OCI-LY3 (cell line): ENCODE measurements around the gene C16orf92.
A peak's percentile ranks its signal among the peaks of the same experiment; 100 is the strongest.

ENCODE experiments used
- H2AFZ ChIP-seq: fragments of 200-600, 300-600 bp; shearing (Covaris generic); 2 replicates; pipeline ENCODE4 v1.6.0; 2014; ENCODE audit warnings: antibody characterized with exemption, low read depth, low read length
- H3K27ac ChIP-seq: fragments of 200-600, 300-600 bp; sonication (generic); 2 replicates; pipeline ENCODE4 v1.5.1; 2014; ENCODE audit warnings: mild to moderate bottlenecking, low read length, moderate library complexity, mixed read lengths
- H3K27me3 ChIP-seq: fragments of 200-600, 300-600 bp; sonication (generic); 2 replicates; pipeline ENCODE4 v1.6.1; 2014; ENCODE audit warnings: low read depth, low read length, mixed read lengths
- H3K36me3 ChIP-seq: fragments of 200-600, 300-600 bp; sonication (generic); replicated peaks from 2 replicates; pipeline ENCODE3; 2014; ENCODE audit warnings: low read depth, low read length, mixed read lengths
- H3K4me1 ChIP-seq: fragments of 300-600, 200-600 bp; sonication (generic); 2 replicates; pipeline ENCODE4 v1.6.1; 2014; ENCODE audit warnings: low read length, mixed read lengths
- H3K4me2 ChIP-seq: fragments of 200-600, 300-600 bp; sonication (generic); 2 replicates; pipeline ENCODE4 v1.6.1; 2014; ENCODE audit warnings: low read length, mixed read lengths
- H3K4me3 ChIP-seq: fragments of 300-600, 200-600 bp; sonication (generic); 2 replicates; pipeline ENCODE4 v1.5.1; 2014; ENCODE audit warnings: antibody characterized with exemption, mild to moderate bottlenecking, low read length, moderate library complexity
- H3K79me2 ChIP-seq: fragments of 300-600, 200-600 bp; shearing (Covaris generic); 2 replicates; pipeline ENCODE4 v1.6.1; 2014; ENCODE audit warnings: mild to moderate bottlenecking, low read length, mixed read lengths
- H3K9ac ChIP-seq: fragments of 300-600, 200-600 bp; shearing (Covaris generic); 2 replicates; pipeline ENCODE4 v1.6.0; 2014; ENCODE audit warnings: mild to moderate bottlenecking, low read length, moderate library complexity
- H3K9me3 ChIP-seq: fragments of 200-600, 300-600 bp; shearing (Covaris generic); 2 replicates; pipeline ENCODE4 v1.6.1; 2014; ENCODE audit warnings: low read length, mixed read lengths; ENCODE audit not compliant: insufficient read depth
- H4K20me1 ChIP-seq: fragments of 200-600, 300-600 bp; sonication (generic); 2 replicates; pipeline ENCODE4 v1.6.1; 2016; ENCODE audit warnings: low read length, mixed read lengths; ENCODE audit not compliant: insufficient read depth
- CTCF ChIP-seq: fragments of 200-600, 300-600 bp; sonication (generic); IDR thresholded peaks from 2 replicates; pipeline ENCODE4 v1.5.1; 2014; ENCODE audit warnings: antibody characterized with exemption, low read length, low read depth
- EZH2phosphoT487 ChIP-seq: fragments of 200-600 bp; shearing (Covaris generic); IDR thresholded peaks from 2 replicates; pipeline ENCODE4 v1.6.1; 2018; ENCODE audit warnings: antibody characterized with exemption, mixed run types, low read depth

Gene C16orf92

GRCh38 chr16:29975134-29975538 lies 47.9 kb upstream of the C16orf92 start:
- Histone ChIP-seq H3K27me3 (no peaks in the 10 kb centered on the region), H3K4me1 (peaks cover 22% of the 10 kb centered on the region), H2AFZ (no peak overlapping the region), H3K36me3 (peaks cover 23% of the 10 kb centered on the region), H3K9me3 (no peaks in the 10 kb centered on the region), H3K79me2 (peaks cover 40% of the 10 kb centered on the region), H3K4me3 (peak overlapping the region; percentile 98), H3K4me2 (peak overlapping the region; percentile 99), H4K20me1 (peaks cover 25% of the 10 kb centered on the region; the same call in 1 of the 2 replicates), H3K27ac (no peak overlapping the region), H3K9ac (peak overlapping the region; percentile 98)
- TF ChIP-seq CTCF = no peak
- no peak for TF ChIP-seq EZH2phosphoT487

- Histone ChIP-seq H3K9ac (no peak overlapping the region; the same call in 1 of the 2 replicates), H3K27ac (no peak overlapping the region), H3K4me3 (peak overlapping the region; percentile 98; the same call in 1 of the 2 replicates)
Observed at GRCh38 chr16:29975811-29976511, 47.0 kb upstream of the C16orf92 start.

GRCh38 chr16:29977063-29977825 lies 45.8 kb upstream of the C16orf92 start:
- peaks cover 22% of the 10 kb centered on the region for H3K4me1 ChIP-seq
- H4K20me1 ChIP-seq = peaks cover 25% of the 10 kb centered on the region; the same call in 1 of the 2 replicates
- TF ChIP-seq EZH2phosphoT487 = no peak
- no peak for TF ChIP-seq CTCF
- no peaks in the 10 kb centered on the region for H3K27me3 ChIP-seq
- no peak overlapping the region for H3K9ac ChIP-seq
- peaks cover 40% of the 10 kb centered on the region for H3K79me2 ChIP-seq
- no peak overlapping the region for H3K4me2 ChIP-seq
- H3K9me3 ChIP-seq = no peaks in the 10 kb centered on the region
- peaks cover 33% of the 10 kb centered on the region for H3K36me3 ChIP-seq
- H3K4me3 ChIP-seq = no peak overlapping the region
- H2AFZ ChIP-seq = no peak overlapping the region
- H3K27ac ChIP-seq = no peak overlapping the region

More at GRCh38 chr16:29975811-29976511, 47.0 kb upstream of the C16orf92 start:
- no peaks in the 10 kb centered on the region for H3K9me3 ChIP-seq
- peak overlapping the region; percentile 99 for H3K4me2 ChIP-seq
- peaks cover 25% of the 10 kb centered on the region; the same call in 1 of the 2 replicates for H4K20me1 ChIP-seq
- no peak overlapping the region for H2AFZ ChIP-seq
- TF ChIP-seq EZH2phosphoT487 (no peak), CTCF (no peak)
- H3K27me3 ChIP-seq = no peaks in the 10 kb centered on the region
- H3K79me2 ChIP-seq = peaks cover 40% of the 10 kb centered on the region
- peaks cover 24% of the 10 kb centered on the region for H3K36me3 ChIP-seq
- peaks cover 22% of the 10 kb centered on the region for H3K4me1 ChIP-seq

- no peaks in the 10 kb centered on the region for H3K9me3 ChIP-seq
- H3K9ac ChIP-seq = no peak overlapping the region
- no peak overlapping the region for H3K4me2 ChIP-seq
- no peak for TF ChIP-seq CTCF
- no peak for TF ChIP-seq EZH2phosphoT487
- H2AFZ ChIP-seq = no peak overlapping the region
- peaks cover 19% of the 10 kb centered on the region for H3K4me1 ChIP-seq
- peaks cover 32% of the 10 kb centered on the region for H3K36me3 ChIP-seq
- peaks cover 40% of the 10 kb centered on the region for H3K79me2 ChIP-seq
- no peak overlapping the region for H3K27ac ChIP-seq
- no peak overlapping the region for H3K4me3 ChIP-seq
- no peaks in the 10 kb centered on the region for H3K27me3 ChIP-seq
- peaks cover 25% of the 10 kb centered on the region; the same call in 1 of the 2 replicates for H4K20me1 ChIP-seq
Observed at GRCh38 chr16:29978081-29978480, 44.9 kb upstream of the C16orf92 start.
